CD8-positive, alpha-beta memory T cell (primary cell): ENCODE results near the gene YWHAE. TPM values are rescaled to one million over a fixed set of nuclear protein-coding genes. Genes with fewer than 3 reads are reported as not detected.

Experiments used
- CTCF ChIA-PET: fragments of 350-600 bp; sonication (Branson Sonifier 250); formaldehyde crosslinking; loops from one replicate; lab custom pipeline; 2021; ENCODE audit warnings: antibody characterized with exemption; lab: Charles Lee
- POLR2A ChIA-PET: fragments of 350-600 bp; sonication (Branson Sonifier 250); formaldehyde crosslinking; loops from one replicate; lab custom pipeline; 2021; ENCODE audit warnings: antibody characterized with exemption; lab: Charles Lee
- DNase-seq, 5 donors: peaks; one replicate each; pipeline versions ENCODE4 v3.0.0 to v3.0.0-alpha.2; 2020 to 2022; ENCODE audit warnings: mixed read lengths in 1 of 5
- H3K27ac ChIP-seq: one replicate; pipeline ENCODE4 v1.7.0; 2013; ENCODE audit warnings: low read depth, mild to moderate bottlenecking, low read length, moderate library complexity
- H3K27me3 ChIP-seq: 2 replicates; pipeline ENCODE4 v1.7.0; 2013; ENCODE audit warnings: low read length, mild to moderate bottlenecking; ENCODE audit not compliant: insufficient read depth, poor library complexity, severe bottlenecking
- H3K36me3 ChIP-seq: 2 replicates; pipeline ENCODE4 v1.7.0; 2013; ENCODE audit warnings: mild to moderate bottlenecking, low read length, moderate library complexity; ENCODE audit not compliant: insufficient read depth
- H3K4me1 ChIP-seq: 2 replicates; pipeline ENCODE4 v1.7.0; 2013; ENCODE audit warnings: mild to moderate bottlenecking, low read length, moderate library complexity; ENCODE audit not compliant: insufficient read depth
- H3K4me3 ChIP-seq: 2 replicates; pipeline ENCODE4 v1.7.0; 2013; ENCODE audit warnings: mild to moderate bottlenecking, low read length
- H3K9me3 ChIP-seq: 2 replicates; pipeline ENCODE4 v1.7.0; 2013; ENCODE audit warnings: mild to moderate bottlenecking, low read length
- H3K27ac Mint-ChIP-seq, 8 donors: one replicate each; pipeline ENCODE4 v1.8.0; 2020 to 2021; ENCODE audit warnings: mixed read lengths in 8 of 8, mild to moderate bottlenecking in 6 of 8, inconsistent platforms in 3 of 8, moderate library complexity in 3 of 8
- H3K27me3 Mint-ChIP-seq, 2 donors: one replicate each; pipeline ENCODE4 v1.8.0; 2020 to 2021; ENCODE audit warnings: mixed read lengths in 2 of 2, mild to moderate bottlenecking in 1 of 2, moderate library complexity in 1 of 2
- H3K36me3 Mint-ChIP-seq, 3 donors: one replicate each; pipeline ENCODE4 v1.8.0; 2020 to 2021; ENCODE audit warnings: mixed read lengths in 3 of 3, inconsistent platforms in 1 of 3, mild to moderate bottlenecking in 1 of 3
- H3K4me1 Mint-ChIP-seq, 3 donors: one replicate each; pipeline ENCODE4 v1.8.0; 2020 to 2021; ENCODE audit warnings: mixed read lengths in 3 of 3, inconsistent platforms in 1 of 3, mild to moderate bottlenecking in 1 of 3
- H3K4me3 Mint-ChIP-seq, 7 donors: one replicate each; pipeline ENCODE4 v1.8.0; 2020 to 2021; ENCODE audit warnings: mixed read lengths in 7 of 7, mild to moderate bottlenecking in 6 of 7, moderate library complexity in 4 of 7, inconsistent platforms in 2 of 7
- H3K9me3 Mint-ChIP-seq, 5 donors: one replicate each; pipeline ENCODE4 v1.8.0; 2020 to 2022; ENCODE audit warnings: mixed read lengths in 5 of 5, mild to moderate bottlenecking in 3 of 5, moderate library complexity in 2 of 5, inconsistent platforms in 1 of 5
- polyA plus RNA-seq: library from polyadenylated mRNA; unstranded; fragments of 300-500 nt; fragmentation: Illumina TruSeq; gene quantifications from one replicate; pipeline ENCODE4 v1.2.3, GENCODE V29; 2021
- total RNA-seq, 2 experiments: library from RNA; stranded (reverse); gene quantifications; one replicate each; pipeline ENCODE4 v1.2.3, GENCODE V29; 2021

YWHAE gene
- total and polyA plus RNA-seq, 3 experiments from 2014 or later = 44.0 to 596 (median 579) TPM

- Histone ChIP-seq H3K4me1 (no peaks in the 10 kb centered on the region), H3K4me3 (no peak overlapping the region), H3K27ac (no peak overlapping the region), H3K36me3 (no peaks in the 10 kb centered on the region), H3K9me3 (no peaks in the 10 kb centered on the region), H3K27me3 (no peaks in the 10 kb centered on the region)
- no peaks in the 10 kb centered on the region for H3K9me3 Mint-ChIP-seq
- peak in 1 of 5 donors; percentile 17 for DNase-seq
- H3K4me1 Mint-ChIP-seq = peaks cover 0 to 6% (median 0%) of the 10 kb centered on the region in 3 donors
- peaks cover 16 to 20% of the 10 kb centered on the region in 2 donors for H3K27me3 Mint-ChIP-seq
- H3K4me3 Mint-ChIP-seq = peak overlapping the region in 5 of 7 donors; percentile 35 to 82 (median 64)
- H3K36me3 Mint-ChIP-seq = no peaks in the 10 kb centered on the region
- CTCF ChIA-PET = no interaction called here
- H3K27ac Mint-ChIP-seq = peak overlapping the region in 4 of 8 donors; percentile 42 to 81 (median 52)
- POLR2A ChIA-PET = no interaction called here
These were observed 75.7 kb downstream of the YWHAE start for GRCh38 chr17:1324201-1324771.

DNA sequence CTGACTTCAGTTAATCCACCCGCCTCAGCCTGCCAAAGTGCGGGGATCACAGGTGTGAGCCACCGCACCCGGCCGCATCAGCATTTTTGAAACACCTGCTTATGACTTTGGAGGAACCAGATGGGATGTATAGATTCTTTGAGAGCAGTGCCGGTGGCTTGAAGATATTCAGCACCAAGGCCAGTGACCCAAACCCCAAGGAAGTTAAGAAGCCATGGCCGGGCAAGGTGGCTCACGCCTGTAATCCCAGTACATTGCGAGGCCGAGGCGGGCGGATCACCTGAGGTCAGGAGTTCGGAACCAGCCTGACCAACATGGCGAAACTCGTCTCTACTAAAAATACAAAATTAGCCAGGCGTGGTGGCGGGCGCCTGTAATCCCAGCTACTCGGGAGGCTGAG is 76.7 kb downstream of the YWHAE start:
- ChIA-PET CTCF (interaction anchor here (1.7 kb wide), 1 partner anchor 201 kb away, joined by 4 read pairs; no protein-coding TSS in a partner anchor), POLR2A (no interaction called here)
- no peak overlapping the region for H3K4me3 Mint-ChIP-seq

DNA sequence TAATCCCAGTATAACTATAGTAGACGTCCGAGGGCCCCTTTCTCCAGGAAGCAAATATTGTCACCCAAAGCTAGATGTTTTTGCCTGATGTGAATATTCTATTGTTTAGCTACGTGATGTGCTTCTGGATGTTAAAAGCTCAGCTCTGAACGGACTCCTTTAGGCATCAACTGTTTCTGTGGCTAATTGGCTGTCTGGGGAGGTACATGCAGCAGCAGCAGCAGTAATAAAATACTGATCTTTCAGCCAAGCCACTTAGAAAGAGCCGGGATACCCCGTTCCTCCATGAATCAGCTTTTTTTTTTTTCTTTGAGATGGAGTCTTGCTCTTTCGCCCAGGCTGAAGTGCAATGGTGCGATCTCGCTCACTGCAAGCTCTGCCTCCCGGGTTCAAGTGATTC is 77.5 kb downstream of the YWHAE start:
- Mint-ChIP-seq H3K4me3 (no peak overlapping the region), H3K36me3 (no peaks in the 10 kb centered on the region), H3K27ac (no peak overlapping the region), H3K4me1 (peaks cover 0 to 6% (median 0%) of the 10 kb centered on the region in 3 donors), H3K9me3 (no peaks in the 10 kb centered on the region), H3K27me3 (peaks cover 16 to 23% of the 10 kb centered on the region in 2 donors)
- H3K4me1 ChIP-seq = no peaks in the 10 kb centered on the region
- POLR2A ChIA-PET = interaction anchor here (0.6 kb wide), 1 partner anchor 28 kb away, joined by 3 read pairs; no protein-coding TSS in a partner anchor
- peak overlapping the region; percentile 39 for H3K27ac ChIP-seq
- CTCF ChIA-PET = interaction anchor here (1.7 kb wide), 1 partner anchor 200 kb away, joined by 4 read pairs; no protein-coding TSS in a partner anchor
- no peaks in the 10 kb centered on the region for H3K27me3 ChIP-seq
- no peak for DNase-seq
- H3K4me3 ChIP-seq = no peak overlapping the region
- H3K9me3 ChIP-seq = no peaks in the 10 kb centered on the region
- no peaks in the 10 kb centered on the region for H3K36me3 ChIP-seq

More for the DNA sequence above, 76.7 kb downstream of the YWHAE start:
- no peaks in the 10 kb centered on the region for H3K27me3 ChIP-seq
- H3K4me3 ChIP-seq = no peak overlapping the region
- DNase-seq = no peak
- Mint-ChIP-seq H3K9me3 (no peaks in the 10 kb centered on the region), H3K27me3 (peaks cover 18 to 23% of the 10 kb centered on the region in 2 donors), H3K27ac (peak overlapping the region in 1 of 8 donors; percentile 46), H3K4me1 (peaks cover 0 to 6% (median 0%) of the 10 kb centered on the region in 3 donors), H3K36me3 (no peaks in the 10 kb centered on the region)
- H3K36me3 ChIP-seq = no peaks in the 10 kb centered on the region
- H3K4me1 ChIP-seq = no peaks in the 10 kb centered on the region
- no peak overlapping the region for H3K27ac ChIP-seq
- H3K9me3 ChIP-seq = no peaks in the 10 kb centered on the region

DNA sequence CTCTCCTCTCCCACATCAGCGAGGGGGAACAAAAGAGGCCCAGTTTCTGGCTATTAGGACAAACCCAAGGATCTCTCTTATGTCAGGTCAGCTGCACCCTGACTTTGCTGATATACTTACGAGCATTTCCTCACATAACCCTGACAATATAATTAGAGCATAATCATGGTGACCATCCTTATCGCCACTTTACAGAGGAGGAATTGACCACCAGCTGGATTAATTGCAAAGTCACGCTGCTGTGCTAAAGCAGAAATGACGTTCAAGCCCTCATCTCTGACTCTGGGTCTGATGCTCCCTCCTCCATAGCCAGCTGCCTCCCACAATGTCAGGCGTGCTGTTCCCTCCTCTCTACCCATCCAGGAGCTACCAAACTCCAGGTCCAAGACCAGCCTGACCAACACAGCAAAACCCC is 78.0 kb downstream of the YWHAE start:
- no peaks in the 10 kb centered on the region for H3K9me3 ChIP-seq
- Mint-ChIP-seq H3K27me3 (peaks cover 16 to 23% of the 10 kb centered on the region in 2 donors), H3K27ac (no peak overlapping the region), H3K9me3 (no peaks in the 10 kb centered on the region), H3K36me3 (no peaks in the 10 kb centered on the region), H3K4me1 (peaks cover 0 to 6% (median 0%) of the 10 kb centered on the region in 3 donors), H3K4me3 (no peak overlapping the region)
- peak overlapping the region; percentile 39 for H3K27ac ChIP-seq
- H3K4me1 ChIP-seq = no peaks in the 10 kb centered on the region
- ChIA-PET POLR2A (interaction anchor here (0.6 kb wide), 1 partner anchor 28 kb away, joined by 3 read pairs; no protein-coding TSS in a partner anchor), CTCF (interaction anchor here (0.8 to 1.7 kb wide), 2 partner anchors 9 to 200 kb away, joined by 4 read pairs; no protein-coding TSS in a partner anchor)
- no peak for DNase-seq
- no peaks in the 10 kb centered on the region for H3K27me3 ChIP-seq
- no peaks in the 10 kb centered on the region for H3K36me3 ChIP-seq
- H3K4me3 ChIP-seq = no peak overlapping the region

DNA sequence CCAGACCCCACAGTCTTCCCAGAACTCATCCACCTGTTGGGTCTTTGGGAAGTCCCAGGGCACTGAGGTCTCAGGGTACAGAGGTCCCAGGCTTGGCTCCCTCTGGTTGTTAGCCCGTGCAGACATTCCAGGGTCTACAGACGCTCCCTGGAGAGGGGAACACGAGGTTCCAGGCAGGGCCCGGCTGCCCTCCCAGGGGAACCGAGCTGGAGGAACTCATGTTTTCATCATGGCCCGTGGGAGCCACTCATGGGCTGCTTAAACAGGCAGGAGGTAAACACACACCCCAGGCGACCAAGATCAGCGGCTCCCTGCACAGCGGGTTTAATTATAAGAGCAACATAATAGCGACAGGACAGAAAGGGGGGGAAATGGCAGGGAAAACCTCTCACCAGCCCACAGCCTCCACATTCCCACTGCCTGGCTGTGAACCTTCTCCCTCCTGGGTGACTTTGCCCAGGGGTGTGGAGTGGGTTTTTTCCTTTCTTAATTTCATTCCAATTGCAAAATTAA is 84.1 kb downstream of the YWHAE start:
- H3K36me3 ChIP-seq = no peaks in the 10 kb centered on the region
- no peak overlapping the region for H3K27ac ChIP-seq
- no peaks in the 10 kb centered on the region for H3K4me1 ChIP-seq
- ChIA-PET POLR2A (no interaction called here), CTCF (no interaction called here)
- H3K27ac Mint-ChIP-seq = no peak overlapping the region
- H3K36me3 Mint-ChIP-seq = no peaks in the 10 kb centered on the region
- no peak overlapping the region for H3K4me3 Mint-ChIP-seq
- DNase-seq = no peak
- H3K4me1 Mint-ChIP-seq = no peaks in the 10 kb centered on the region
- no peaks in the 10 kb centered on the region for H3K9me3 ChIP-seq
- H3K27me3 Mint-ChIP-seq = peaks cover 18 to 23% of the 10 kb centered on the region in 2 donors
- H3K9me3 Mint-ChIP-seq = no peaks in the 10 kb centered on the region
- H3K27me3 ChIP-seq = no peaks in the 10 kb centered on the region
- no peak overlapping the region for H3K4me3 ChIP-seq

- DNase-seq = no peak
- H3K4me3 ChIP-seq = no peak overlapping the region
- no peaks in the 10 kb centered on the region for H3K9me3 ChIP-seq
- Mint-ChIP-seq H3K4me1 (no peaks in the 10 kb centered on the region), H3K27me3 (peaks cover 15 to 23% of the 10 kb centered on the region in 2 donors), H3K27ac (no peak overlapping the region), H3K9me3 (no peaks in the 10 kb centered on the region), H3K4me3 (no peak overlapping the region), H3K36me3 (no peaks in the 10 kb centered on the region)
- no peaks in the 10 kb centered on the region for H3K27me3 ChIP-seq
- no peaks in the 10 kb centered on the region for H3K36me3 ChIP-seq
- CTCF ChIA-PET = no interaction called here
- no peaks in the 10 kb centered on the region for H3K4me1 ChIP-seq
- H3K27ac ChIP-seq = no peak overlapping the region
- POLR2A ChIA-PET = no interaction called here
These were observed 84.6 kb downstream of the YWHAE start for GRCh38 chr17:1315409-1315808.

GRCh38 chr17:1313270-1314005 is 86.6 kb downstream of the YWHAE start:
- Histone ChIP-seq H3K36me3 (no peaks in the 10 kb centered on the region), H3K27me3 (no peaks in the 10 kb centered on the region), H3K4me3 (no peak overlapping the region), H3K9me3 (no peaks in the 10 kb centered on the region), H3K27ac (no peak overlapping the region), H3K4me1 (no peaks in the 10 kb centered on the region)
- Mint-ChIP-seq H3K36me3 (no peaks in the 10 kb centered on the region), H3K27ac (no peak overlapping the region), H3K4me3 (no peak overlapping the region), H3K4me1 (no peaks in the 10 kb centered on the region), H3K27me3 (peaks cover 10 to 11% of the 10 kb centered on the region in 2 donors), H3K9me3 (no peaks in the 10 kb centered on the region)
- ChIA-PET POLR2A (no interaction called here), CTCF (no interaction called here)
- DNase-seq = no peak
